Peyer's patch (tissue), 4 donors: ENCODE measurements around the gene GRB14.

ENCODE experiments used
- POLR2A ChIP-seq, 2 donors: fragments of 450-650 bp; IDR thresholded peaks; one replicate each; pipeline ENCODE4 v1.5.1; 2017; ENCODE audit warnings: antibody characterized with exemption in 2 of 2, mild to moderate bottlenecking in 2 of 2, moderate library complexity in 2 of 2
- TF ChIP-seq, protein P1 (sequence below), 6 experiments: fragments of 450-650 bp in 4 of 6; fragments of 200-600 bp in 2 of 6; sonication (generic) in 1 of 6; IDR thresholded peaks; one replicate each; pipeline ENCODE4 v1.5.1; 2017 to 2019; ENCODE audit warnings: antibody characterized with exemption in 6 of 6, mild to moderate bottlenecking in 3 of 6, moderate library complexity in 1 of 6

DNA sequence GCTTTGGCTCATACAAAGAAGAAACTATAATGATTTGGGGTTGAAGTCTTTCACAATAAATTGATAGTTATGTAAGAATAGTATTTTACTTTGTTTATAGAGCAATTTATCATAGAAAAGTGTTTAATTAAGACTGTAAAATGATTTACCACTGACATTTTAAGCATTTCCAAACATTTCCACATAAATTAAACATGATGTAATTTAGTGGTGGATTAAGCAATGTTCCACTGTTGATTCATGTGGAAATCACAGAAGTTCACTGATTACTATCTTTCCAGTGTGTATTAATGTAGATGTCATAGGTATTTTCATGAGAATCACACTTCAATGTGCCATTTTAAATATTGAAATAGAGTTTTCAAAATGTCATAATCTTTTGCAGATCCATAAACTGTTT, 40.1 kb upstream of the GRB14 start:
- TF ChIP-seq, protein P1, sequence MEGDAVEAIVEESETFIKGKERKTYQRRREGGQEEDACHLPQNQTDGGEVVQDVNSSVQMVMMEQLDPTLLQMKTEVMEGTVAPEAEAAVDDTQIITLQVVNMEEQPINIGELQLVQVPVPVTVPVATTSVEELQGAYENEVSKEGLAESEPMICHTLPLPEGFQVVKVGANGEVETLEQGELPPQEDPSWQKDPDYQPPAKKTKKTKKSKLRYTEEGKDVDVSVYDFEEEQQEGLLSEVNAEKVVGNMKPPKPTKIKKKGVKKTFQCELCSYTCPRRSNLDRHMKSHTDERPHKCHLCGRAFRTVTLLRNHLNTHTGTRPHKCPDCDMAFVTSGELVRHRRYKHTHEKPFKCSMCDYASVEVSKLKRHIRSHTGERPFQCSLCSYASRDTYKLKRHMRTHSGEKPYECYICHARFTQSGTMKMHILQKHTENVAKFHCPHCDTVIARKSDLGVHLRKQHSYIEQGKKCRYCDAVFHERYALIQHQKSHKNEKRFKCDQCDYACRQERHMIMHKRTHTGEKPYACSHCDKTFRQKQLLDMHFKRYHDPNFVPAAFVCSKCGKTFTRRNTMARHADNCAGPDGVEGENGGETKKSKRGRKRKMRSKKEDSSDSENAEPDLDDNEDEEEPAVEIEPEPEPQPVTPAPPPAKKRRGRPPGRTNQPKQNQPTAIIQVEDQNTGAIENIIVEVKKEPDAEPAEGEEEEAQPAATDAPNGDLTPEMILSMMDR (IDR thresholded peaks at IDR 0.05), result no peak
- no peak for TF ChIP-seq POLR2A (IDR thresholded peaks at IDR 0.05)
